NCI-H1694 treated with DMSO at 0.1 percent for 48 hours (cell line): Measurements from ENCODE around the gene MANBA.

Experiments used
- DNase-seq: peaks from one replicate; lab custom pipeline; 2025; lab: John Stamatoyannopoulos, UW

Gene MANBA

DNA sequence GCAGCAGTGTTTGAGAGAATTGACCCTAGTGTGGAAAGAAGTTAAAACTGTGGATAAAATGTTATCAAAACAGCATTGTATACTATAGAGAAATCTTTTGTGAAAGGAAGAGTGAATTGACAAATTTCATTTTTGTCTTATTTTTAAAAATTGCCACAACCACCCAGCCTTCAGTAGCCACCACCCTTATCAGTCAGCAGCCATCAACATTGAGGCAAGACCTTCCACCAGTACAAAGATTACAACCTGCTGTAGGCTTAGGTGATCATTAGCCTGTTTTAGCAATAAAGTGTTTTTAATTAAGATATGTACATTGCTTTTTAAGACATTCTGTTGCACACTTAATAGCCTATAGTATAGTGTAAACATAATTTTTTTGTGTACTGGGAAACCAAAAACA, 168.5 kb downstream of the MANBA start:
- DNase-seq, result no peak

GRCh38 chr4:102589743-102590142, 171.0 kb downstream of the MANBA start:
- no peak for DNase-seq

GRCh38 chr4:102586644-102587021, 174.1 kb downstream of the MANBA start:
- no peak for DNase-seq

DNA sequence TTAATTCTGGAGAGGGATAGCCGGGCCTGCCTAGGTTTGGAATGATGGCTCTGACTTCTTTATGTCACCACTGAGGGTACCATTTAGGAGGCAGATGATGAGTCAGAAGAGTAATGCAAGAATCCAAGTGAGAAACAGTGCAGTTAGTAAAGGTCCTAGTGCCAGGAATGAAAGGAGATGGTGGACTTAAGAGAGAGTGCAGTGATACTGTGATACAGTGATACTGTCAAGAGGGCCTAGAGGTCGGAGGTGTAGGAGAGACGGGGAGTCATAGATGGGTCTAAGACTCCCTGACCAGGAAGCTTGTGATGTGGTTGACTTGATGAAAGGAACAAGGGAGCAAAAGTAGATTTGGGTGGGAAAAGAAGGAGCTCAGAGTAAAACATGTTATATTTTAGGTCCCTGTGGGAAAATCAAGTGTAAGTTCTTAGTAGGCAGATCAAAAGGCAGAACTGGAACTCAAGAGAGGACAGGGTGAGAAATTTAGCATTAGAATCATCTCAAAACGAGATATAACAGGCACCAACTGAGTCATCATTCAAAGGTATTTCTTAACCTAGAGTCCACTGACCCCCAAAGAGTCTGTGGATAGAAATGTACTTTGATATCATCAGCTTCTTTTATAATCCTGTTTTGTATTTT, 174.6 kb downstream of the MANBA start:
- no peak for DNase-seq

- no peak for DNase-seq
Observed at GRCh38 chr4:102585329-102585728, 175.4 kb downstream of the MANBA start.

GRCh38 chr4:102584091-102584490, 176.7 kb downstream of the MANBA start:
- no peak for DNase-seq
